ENCODE results near the gene PRICKLE1. TPM values are rescaled to one million over a fixed set of nuclear protein-coding genes. Genes with fewer than 3 reads are reported as not detected.

The PRICKLE1 gene
- total RNA-seq, 2 experiments from 2014 or later = 0.45 to 0.89 TPM

- Mint-ChIP-seq H3K4me1 (no peaks in the 10 kb centered on the region), H3K27ac (no peak overlapping the region), H3K4me3 (no peak overlapping the region), H3K9me3 (no peaks in the 10 kb centered on the region), H3K27me3 (no peaks in the 10 kb centered on the region), H3K36me3 (peaks cover 38% of the 10 kb centered on the region)
- ATAC-seq (ENCODE audit: low read depth) (no peak), DNase-seq (no peak)
- POLR2A ChIA-PET = no interaction called here
Observed at GRCh38 chr12:42432517-42433140, 156.9 kb downstream of the PRICKLE1 start.

GRCh38 chr12:42428850-42429249, 160.7 kb downstream of the PRICKLE1 start:
- Mint-ChIP-seq H3K27ac (no peak overlapping the region), H3K36me3 (peaks cover 50% of the 10 kb centered on the region), H3K27me3 (no peaks in the 10 kb centered on the region), H3K4me1 (peaks cover 2% of the 10 kb centered on the region), H3K9me3 (no peaks in the 10 kb centered on the region), H3K4me3 (no peak overlapping the region)
- POLR2A ChIA-PET = no interaction called here
- DNase-seq (no peak), ATAC-seq (ENCODE audit: low read depth) (no peak)

GRCh38 chr12:42426746-42427145, 162.8 kb downstream of the PRICKLE1 start:
- POLR2A ChIA-PET = no interaction called here
- ATAC-seq (ENCODE audit: low read depth) (no peak), DNase-seq (no peak)
- Mint-ChIP-seq H3K9me3 (no peaks in the 10 kb centered on the region), H3K36me3 (peaks cover 36% of the 10 kb centered on the region), H3K4me1 (peaks cover 2% of the 10 kb centered on the region), H3K27me3 (no peaks in the 10 kb centered on the region), H3K4me3 (no peak overlapping the region), H3K27ac (no peak overlapping the region)

GRCh38 chr12:42422785-42423184, 166.8 kb downstream of the PRICKLE1 start:
- no peak overlapping the region for H3K4me3 Mint-ChIP-seq
- ATAC-seq (ENCODE audit: low read depth) (no peak), DNase-seq (no peak)
- no peak overlapping the region for H3K27ac Mint-ChIP-seq
- no peaks in the 10 kb centered on the region for H3K9me3 Mint-ChIP-seq
- H3K4me1 Mint-ChIP-seq = peaks cover 8% of the 10 kb centered on the region
- H3K36me3 Mint-ChIP-seq = peaks cover 27% of the 10 kb centered on the region
- POLR2A ChIA-PET = no interaction called here
- no peaks in the 10 kb centered on the region for H3K27me3 Mint-ChIP-seq

GRCh38 chr12:42421844-42422779, 167.4 kb downstream of the PRICKLE1 start:
- Mint-ChIP-seq H3K27ac (no peak overlapping the region), H3K4me1 (peaks cover 8% of the 10 kb centered on the region), H3K4me3 (no peak overlapping the region), H3K36me3 (peaks cover 22% of the 10 kb centered on the region), H3K9me3 (no peaks in the 10 kb centered on the region), H3K27me3 (no peaks in the 10 kb centered on the region)
- POLR2A ChIA-PET = no interaction called here
- ATAC-seq (ENCODE audit: low read depth) (no peak), DNase-seq (no peak)

GRCh38 chr12:42420395-42420794, 169.2 kb downstream of the PRICKLE1 start:
- Mint-ChIP-seq H3K27me3 (no peaks in the 10 kb centered on the region), H3K27ac (no peak overlapping the region), H3K4me1 (peaks cover 5% of the 10 kb centered on the region), H3K4me3 (no peak overlapping the region), H3K9me3 (no peaks in the 10 kb centered on the region), H3K36me3 (peaks cover 21% of the 10 kb centered on the region)
- no peak for DNase-seq
- POLR2A ChIA-PET = no interaction called here
- ATAC-seq (ENCODE audit: low read depth) = no peak

- H3K36me3 Mint-ChIP-seq = peaks cover 26% of the 10 kb centered on the region
- no peaks in the 10 kb centered on the region for H3K9me3 Mint-ChIP-seq
- H3K27me3 Mint-ChIP-seq = no peaks in the 10 kb centered on the region
- DNase-seq (no peak), ATAC-seq (ENCODE audit: low read depth) (no peak)
- POLR2A ChIA-PET = no interaction called here
- no peaks in the 10 kb centered on the region for H3K4me1 Mint-ChIP-seq
- H3K27ac Mint-ChIP-seq = no peak overlapping the region
- no peak overlapping the region for H3K4me3 Mint-ChIP-seq
Observed at GRCh38 chr12:42410340-42410739, 179.2 kb downstream of the PRICKLE1 start.

- H3K27ac Mint-ChIP-seq = no peak overlapping the region
- peaks cover 26% of the 10 kb centered on the region for H3K36me3 Mint-ChIP-seq
- POLR2A ChIA-PET = no interaction called here
- H3K27me3 Mint-ChIP-seq = no peaks in the 10 kb centered on the region
- H3K4me1 Mint-ChIP-seq = no peaks in the 10 kb centered on the region
- DNase-seq (no peak), ATAC-seq (ENCODE audit: low read depth) (no peak)
- no peaks in the 10 kb centered on the region for H3K9me3 Mint-ChIP-seq
- no peak overlapping the region for H3K4me3 Mint-ChIP-seq
Observed at GRCh38 chr12:42409471-42409870, 180.1 kb downstream of the PRICKLE1 start.

- H3K36me3 Mint-ChIP-seq = peaks cover 20% of the 10 kb centered on the region
- no peaks in the 10 kb centered on the region for H3K9me3 Mint-ChIP-seq
- H3K4me3 Mint-ChIP-seq = no peak overlapping the region
- no peak for DNase-seq
- H3K4me1 Mint-ChIP-seq = no peaks in the 10 kb centered on the region
- H3K27ac Mint-ChIP-seq = no peak overlapping the region
- H3K27me3 Mint-ChIP-seq = no peaks in the 10 kb centered on the region
- no peak for ATAC-seq (ENCODE audit: low read depth)
- POLR2A ChIA-PET = no interaction called here
Observed at GRCh38 chr12:42407306-42407705, 182.2 kb downstream of the PRICKLE1 start.
